Esophagus squamous epithelium (tissue), 5 donors: Measurements from ENCODE around the gene ZNF532. TPM values are rescaled to one million over a fixed set of nuclear protein-coding genes. Genes with fewer than 3 reads are reported as not detected.

Experiments used
- DNase-seq: peaks from one replicate; lab custom pipeline; 2025; lab: John Stamatoyannopoulos, UW
- H3K27ac ChIP-seq, 4 donors: fragments of 200-600 bp; sonication (generic); one replicate each; pipeline ENCODE4 v1.5.1; 2016 to 2019; ENCODE audit warnings: mild to moderate bottlenecking in 1 of 4
- H3K27me3 ChIP-seq, 4 donors: fragments of 200-600 bp; sonication (generic); 1 replicate in 3 of 4; 2 replicates in 1 of 4; pipeline versions ENCODE4 v1.5.1 to v1.6.0; 2017 to 2021; ENCODE audit warnings: antibody characterized with exemption in 1 of 4
- H3K36me3 ChIP-seq, 3 donors: fragments of 200-600 bp; sonication (generic); one replicate each; pipeline ENCODE4 v1.5.1; 2016 to 2019
- H3K4me1 ChIP-seq, 3 donors: fragments of 200-600 bp; sonication (generic); one replicate each; pipeline ENCODE4 v1.5.1; 2017 to 2019
- H3K4me3 ChIP-seq, 4 donors: fragments of 200-600 bp; sonication (generic); 1 replicate in 3 of 4; 2 replicates in 1 of 4; pipeline ENCODE4 v1.5.1; 2016 to 2019; ENCODE audit warnings: mild to moderate bottlenecking in 2 of 4, moderate library complexity in 1 of 4
- H3K9me3 ChIP-seq, 3 donors: fragments of 200-600 bp; sonication (generic); one replicate each; pipeline ENCODE4 v1.5.1; 2016 to 2019
- POLR2A ChIP-seq, 4 donors: fragments of 450-650 bp; IDR thresholded peaks; one replicate each; pipeline ENCODE4 v1.6.1; 2017; ENCODE audit warnings: antibody characterized with exemption in 4 of 4, mild to moderate bottlenecking in 4 of 4, moderate library complexity in 3 of 4
- WGBS, 2 donors: methylation state at CpG; one replicate each; pipeline ENCODE4 v1.1.5; 2018; 5-methylcytosine and 5-hydroxymethylcytosine counted together
- intact Hi-C: fragments of 100-400 bp; cut with DNase I; formaldehyde crosslinking; loops from one replicate; pipeline ENCODE4 v1.15.0; 2022
- total RNA-seq, 4 donors: library from RNA; depleted of rRNA; stranded (reverse); fragments of >200 nt; gene quantifications; one replicate each; pipeline ENCODE4 v1.1.0, GENCODE V29; 2016
- TF ChIP-seq, protein P1 (sequence below), 6 experiments: fragments of 450-650 bp in 4 of 6; fragments of 200-600 bp in 2 of 6; sonication (generic) in 2 of 6; IDR thresholded peaks; one replicate each; pipeline ENCODE4 v1.5.1; 2016 to 2019; ENCODE audit warnings: antibody characterized with exemption in 6 of 6, mild to moderate bottlenecking in 4 of 6, moderate library complexity in 4 of 6
- donor health status: DM: yes; HTN: yes; CAD: no.

The ZNF532 gene
- total RNA-seq, 4 donors from 2014 or later, result 30.7 to 52.3 (median 32.6) TPM

DNA sequence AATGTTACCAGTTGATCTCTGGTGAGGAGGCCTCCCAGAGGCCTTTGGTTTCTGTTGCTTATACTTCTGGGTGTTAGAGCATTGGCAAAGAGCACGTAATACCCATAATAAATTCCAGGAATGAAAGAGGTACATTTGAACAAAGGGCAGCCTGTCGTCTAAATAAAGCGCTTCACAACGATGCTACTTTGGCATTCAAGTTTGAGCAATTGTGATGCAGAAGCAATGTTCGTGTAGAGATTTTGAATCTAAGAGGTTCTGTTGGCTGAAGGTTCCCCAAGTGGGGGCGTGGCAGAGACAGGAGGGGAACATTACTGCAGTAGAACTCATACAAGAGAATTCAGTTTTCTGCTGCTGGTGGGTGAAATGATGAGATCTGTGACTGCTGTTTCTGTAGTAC, 27.8 kb downstream of the ZNF532 start:
- Histone ChIP-seq H3K9me3 (no peaks in the 10 kb centered on the region), H3K27me3 (no peaks in the 10 kb centered on the region), H3K4me1 (peaks cover 0 to 49% (median 11%) of the 10 kb centered on the region in 3 donors), H3K4me3 (no peak overlapping the region), H3K36me3 (peaks cover 0 to 18% (median 0%) of the 10 kb centered on the region in 3 donors), H3K27ac (peak overlapping the region in 2 of 4 donors; percentile 40 to 48)
- 83 to 85% methylated on average over 6 of the region's 6 CpGs for WGBS, 2 donors
- no peak for TF ChIP-seq POLR2A (IDR thresholded peaks at IDR 0.05)
- TF ChIP-seq, protein P1, sequence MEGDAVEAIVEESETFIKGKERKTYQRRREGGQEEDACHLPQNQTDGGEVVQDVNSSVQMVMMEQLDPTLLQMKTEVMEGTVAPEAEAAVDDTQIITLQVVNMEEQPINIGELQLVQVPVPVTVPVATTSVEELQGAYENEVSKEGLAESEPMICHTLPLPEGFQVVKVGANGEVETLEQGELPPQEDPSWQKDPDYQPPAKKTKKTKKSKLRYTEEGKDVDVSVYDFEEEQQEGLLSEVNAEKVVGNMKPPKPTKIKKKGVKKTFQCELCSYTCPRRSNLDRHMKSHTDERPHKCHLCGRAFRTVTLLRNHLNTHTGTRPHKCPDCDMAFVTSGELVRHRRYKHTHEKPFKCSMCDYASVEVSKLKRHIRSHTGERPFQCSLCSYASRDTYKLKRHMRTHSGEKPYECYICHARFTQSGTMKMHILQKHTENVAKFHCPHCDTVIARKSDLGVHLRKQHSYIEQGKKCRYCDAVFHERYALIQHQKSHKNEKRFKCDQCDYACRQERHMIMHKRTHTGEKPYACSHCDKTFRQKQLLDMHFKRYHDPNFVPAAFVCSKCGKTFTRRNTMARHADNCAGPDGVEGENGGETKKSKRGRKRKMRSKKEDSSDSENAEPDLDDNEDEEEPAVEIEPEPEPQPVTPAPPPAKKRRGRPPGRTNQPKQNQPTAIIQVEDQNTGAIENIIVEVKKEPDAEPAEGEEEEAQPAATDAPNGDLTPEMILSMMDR (IDR thresholded peaks at IDR 0.05), result no peak
- no peak for DNase-seq
- intact Hi-C loops, result no loop called here

DNA sequence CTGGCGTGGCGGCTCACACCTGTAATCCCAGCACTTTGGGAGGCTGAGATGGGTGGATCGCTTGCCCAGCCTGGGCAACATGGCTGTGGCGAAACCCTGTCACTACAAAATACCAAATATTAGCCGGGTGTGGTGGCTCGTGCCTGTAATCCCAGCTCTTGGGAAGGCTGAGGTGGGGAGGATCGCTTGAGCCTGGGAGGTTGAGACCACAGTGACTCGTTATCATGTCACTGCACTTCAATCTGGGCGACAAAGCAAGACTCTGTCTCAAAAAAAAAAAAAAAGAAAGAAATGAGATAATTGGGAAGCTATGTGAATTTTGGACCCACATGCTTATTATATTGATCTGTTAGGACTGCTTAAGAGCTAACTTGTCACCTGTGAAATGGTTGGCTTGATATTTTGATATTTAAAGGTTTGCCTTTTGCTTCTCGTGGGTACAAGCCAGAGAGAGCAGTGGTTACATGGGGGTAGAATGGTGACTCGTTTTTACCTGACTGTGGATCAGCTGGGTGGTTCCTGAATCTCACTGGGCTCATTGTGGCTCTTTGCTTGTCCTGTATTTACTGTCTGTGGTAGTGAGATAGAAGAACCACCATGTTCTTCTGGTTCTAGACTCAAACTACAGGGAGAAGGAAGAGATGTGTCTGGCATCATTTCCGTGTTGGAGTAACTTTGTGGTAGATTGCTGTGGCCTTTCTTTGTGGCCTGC, 28.9 kb downstream of the ZNF532 start:
- 64 to 78% methylated on average over 12 of the region's 12 CpGs for WGBS, 2 donors
- H3K4me3 ChIP-seq, result no peak overlapping the region
- no peaks in the 10 kb centered on the region for H3K9me3 ChIP-seq
- TF ChIP-seq, protein P1 (IDR thresholded peaks at IDR 0.05), result no peak
- no peak for TF ChIP-seq POLR2A (IDR thresholded peaks at IDR 0.05)
- peaks cover 0 to 23% (median 0%) of the 10 kb centered on the region in 3 donors for H3K36me3 ChIP-seq
- H3K27me3 ChIP-seq, result no peaks in the 10 kb centered on the region
- no peak overlapping the region for H3K27ac ChIP-seq
- peaks cover 0 to 41% (median 11%) of the 10 kb centered on the region in 3 donors for H3K4me1 ChIP-seq
- DNase-seq, result no peak
- intact Hi-C loops, result no loop called here

DNA sequence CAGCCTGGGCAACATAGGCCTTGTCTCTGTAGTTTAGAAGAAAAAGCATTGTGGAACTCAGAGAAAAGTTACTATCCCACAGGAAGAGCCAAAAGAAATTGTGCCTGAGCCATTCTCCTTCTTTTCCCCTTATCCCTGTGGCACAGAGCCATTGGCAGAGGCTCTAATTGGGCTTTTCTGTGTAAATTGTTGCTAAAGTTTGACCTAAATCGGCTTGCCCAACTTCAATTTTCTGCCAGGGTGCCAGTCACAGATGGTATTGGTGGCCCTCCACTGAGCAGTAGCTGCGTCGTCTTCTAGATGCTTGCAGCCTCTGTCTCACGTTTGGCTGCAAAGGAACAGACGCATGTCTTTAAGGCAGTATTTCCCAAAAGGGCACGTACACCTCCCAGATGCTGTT, 30.3 kb downstream of the ZNF532 start:
- intact Hi-C loops, result no loop called here
- no peak for DNase-seq
- Histone ChIP-seq H3K27ac (peak overlapping the region in 1 of 4 donors; percentile 4), H3K27me3 (no peaks in the 10 kb centered on the region), H3K36me3 (peaks cover 0 to 27% (median 0%) of the 10 kb centered on the region in 3 donors), H3K9me3 (no peaks in the 10 kb centered on the region), H3K4me3 (no peak overlapping the region), H3K4me1 (peaks cover 0 to 46% (median 11%) of the 10 kb centered on the region in 3 donors)
- 49 to 53% methylated on average over 3 to 6 of the region's 6 CpGs for WGBS, 2 donors
- TF ChIP-seq, protein P1 (IDR thresholded peaks at IDR 0.05), result no peak
- no peak for TF ChIP-seq POLR2A (IDR thresholded peaks at IDR 0.05)

DNA sequence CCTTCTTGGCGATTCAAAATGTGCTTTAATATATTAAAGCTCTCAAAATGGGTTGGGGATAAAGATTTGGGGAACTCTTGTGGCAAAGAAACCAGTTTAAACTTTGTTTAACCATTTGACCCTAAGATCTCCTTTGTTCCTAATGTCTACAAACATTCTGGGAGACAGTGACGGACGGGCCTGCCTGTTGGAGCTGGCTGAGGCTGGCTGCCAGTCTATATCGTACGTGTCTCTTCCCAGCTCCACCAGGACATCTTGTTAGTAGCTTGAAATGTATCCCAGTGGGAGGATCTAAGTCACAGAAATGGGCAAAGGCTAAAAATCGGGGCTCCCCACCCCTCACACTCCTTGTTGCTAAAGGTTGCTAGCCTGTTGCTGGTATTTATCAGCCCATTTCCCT, 30.7 kb downstream of the ZNF532 start:
- intact Hi-C loops, result no loop called here
- no peaks in the 10 kb centered on the region for H3K9me3 ChIP-seq
- 41 to 54% methylated on average over 5 to 6 of the region's 6 CpGs for WGBS, 2 donors
- H3K4me3 ChIP-seq, result no peak overlapping the region
- H3K36me3 ChIP-seq, result peaks cover 0 to 30% (median 0%) of the 10 kb centered on the region in 3 donors
- no peak for DNase-seq
- H3K4me1 ChIP-seq, result peaks cover 0 to 49% (median 11%) of the 10 kb centered on the region in 3 donors
- H3K27me3 ChIP-seq, result no peaks in the 10 kb centered on the region
- TF ChIP-seq POLR2A (IDR thresholded peaks at IDR 0.05), result no peak
- TF ChIP-seq, protein P1 (IDR thresholded peaks at IDR 0.05), result no peak
- H3K27ac ChIP-seq, result peak overlapping the region in 3 of 4 donors; percentile 4 to 36 (median 17)

DNA sequence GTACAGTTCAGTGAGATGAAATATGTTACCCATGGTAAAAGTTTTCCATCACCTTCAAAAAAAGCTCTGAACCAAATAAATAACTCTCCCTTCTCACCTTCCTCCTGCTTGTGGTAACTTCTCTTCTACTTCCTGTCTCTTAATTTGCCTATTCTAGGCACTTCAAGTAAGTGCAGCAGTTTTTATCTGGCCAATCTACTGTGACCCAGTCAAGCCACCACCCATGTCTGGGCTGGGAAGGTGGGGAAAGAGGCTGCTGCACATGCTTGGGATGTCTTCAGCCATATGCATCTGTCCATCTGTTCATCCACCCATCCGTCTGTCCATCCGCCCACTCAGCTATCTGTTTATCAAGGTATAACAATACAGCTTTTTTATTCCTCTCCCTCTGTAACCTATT, 31.6 kb downstream of the ZNF532 start:
- no peak overlapping the region for H3K4me3 ChIP-seq
- 77 to 83% methylated on average over 2 of the region's 2 CpGs for WGBS, 2 donors
- H3K4me1 ChIP-seq, result peaks cover 0 to 48% (median 11%) of the 10 kb centered on the region in 3 donors
- no peak overlapping the region for H3K27ac ChIP-seq
- H3K27me3 ChIP-seq, result no peaks in the 10 kb centered on the region
- intact Hi-C loops, result no loop called here
- no peak for DNase-seq
- no peak for TF ChIP-seq POLR2A (IDR thresholded peaks at IDR 0.05)
- TF ChIP-seq, protein P1 (IDR thresholded peaks at IDR 0.05), result no peak
- peaks cover 0 to 34% (median 0%) of the 10 kb centered on the region in 3 donors for H3K36me3 ChIP-seq
- H3K9me3 ChIP-seq, result no peaks in the 10 kb centered on the region
